NCI-H2107 (cell line): ENCODE measurements around the gene NECAB2.

Source experiments
- DNase-seq: peaks from one replicate; lab custom pipeline; 2025; lab: John Stamatoyannopoulos, UW

NECAB2 gene

DNA sequence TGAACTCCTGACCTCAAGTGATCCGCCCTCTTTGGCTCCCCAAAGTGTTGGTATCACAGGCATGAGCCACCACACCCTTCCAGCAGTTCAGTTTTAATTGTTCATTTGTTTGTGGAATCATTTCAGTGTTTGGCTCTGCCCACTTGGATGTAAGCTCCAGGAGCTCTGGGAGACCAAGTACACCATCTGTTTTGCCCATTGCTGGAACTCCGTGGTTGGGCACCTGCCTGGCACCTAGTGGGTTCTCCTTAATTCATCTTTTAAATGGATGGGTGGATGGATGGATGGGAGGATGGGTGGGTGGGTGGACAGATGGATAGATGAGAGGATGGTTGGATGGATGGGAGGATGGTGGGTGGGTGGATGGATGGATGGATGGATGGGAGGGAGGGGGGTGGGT, 953 bp upstream of the NECAB2 start:
- no peak for DNase-seq

- no peak for DNase-seq
These were observed 335 bp downstream of the NECAB2 start for GRCh38 chr16:83968306-83968851.

GRCh38 chr16:83968891-83969649, 1.0 kb downstream of the NECAB2 start:
- no peak for DNase-seq

GRCh38 chr16:83969771-83970429, 1.9 kb downstream of the NECAB2 start:
- no peak for DNase-seq

- DNase-seq, result no peak
These were observed 2.4 kb downstream of the NECAB2 start for GRCh38 chr16:83970430-83970815.

DNA sequence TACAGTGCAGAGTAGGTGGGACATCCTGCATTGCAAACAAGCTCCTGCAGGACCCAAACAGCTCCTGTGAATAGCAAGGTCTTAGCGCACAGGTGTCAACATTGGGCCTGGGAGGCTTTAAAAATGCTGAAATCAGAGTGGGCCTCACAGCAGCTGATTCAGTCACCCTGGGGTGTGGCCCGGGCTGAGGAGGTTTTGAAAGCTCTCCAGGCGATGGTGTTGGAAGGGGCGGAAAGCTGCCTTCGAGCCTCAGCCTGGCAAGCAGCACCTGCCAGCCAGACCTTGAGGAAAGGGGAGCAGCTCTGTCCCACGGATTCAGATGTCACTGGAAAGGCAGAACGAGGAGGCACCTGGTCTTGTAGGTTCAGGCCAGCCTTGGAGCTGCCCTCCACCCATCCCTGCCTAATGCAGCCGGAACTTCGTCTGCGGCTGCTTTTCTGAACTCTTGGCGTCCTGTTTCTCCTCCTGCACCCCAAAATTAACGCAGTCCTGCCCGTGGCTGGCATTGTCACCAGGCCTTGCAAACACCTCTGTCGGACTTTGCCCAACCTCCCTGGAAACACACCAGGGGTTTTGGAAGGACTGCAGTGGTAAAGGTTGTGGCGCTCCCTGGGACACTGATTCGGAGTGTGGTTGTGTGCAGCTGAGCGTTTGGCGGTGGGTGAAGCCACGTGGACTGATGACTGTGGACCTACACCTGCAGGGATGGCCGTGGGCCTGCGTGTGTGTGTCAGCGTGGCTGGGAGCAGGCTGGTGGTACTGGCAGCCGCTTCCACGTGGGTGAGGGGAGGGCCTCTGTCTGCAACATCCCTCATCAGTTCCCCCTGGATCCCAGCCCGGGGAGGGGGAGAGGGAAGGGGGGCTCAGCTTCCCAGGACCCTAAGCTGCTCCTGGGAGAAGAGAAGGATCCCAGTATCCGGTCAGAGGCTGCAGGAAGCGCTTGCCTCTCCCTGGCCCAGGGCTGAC, 3.4 kb downstream of the NECAB2 start:
- DNase-seq, result peak; percentile 22

DNA sequence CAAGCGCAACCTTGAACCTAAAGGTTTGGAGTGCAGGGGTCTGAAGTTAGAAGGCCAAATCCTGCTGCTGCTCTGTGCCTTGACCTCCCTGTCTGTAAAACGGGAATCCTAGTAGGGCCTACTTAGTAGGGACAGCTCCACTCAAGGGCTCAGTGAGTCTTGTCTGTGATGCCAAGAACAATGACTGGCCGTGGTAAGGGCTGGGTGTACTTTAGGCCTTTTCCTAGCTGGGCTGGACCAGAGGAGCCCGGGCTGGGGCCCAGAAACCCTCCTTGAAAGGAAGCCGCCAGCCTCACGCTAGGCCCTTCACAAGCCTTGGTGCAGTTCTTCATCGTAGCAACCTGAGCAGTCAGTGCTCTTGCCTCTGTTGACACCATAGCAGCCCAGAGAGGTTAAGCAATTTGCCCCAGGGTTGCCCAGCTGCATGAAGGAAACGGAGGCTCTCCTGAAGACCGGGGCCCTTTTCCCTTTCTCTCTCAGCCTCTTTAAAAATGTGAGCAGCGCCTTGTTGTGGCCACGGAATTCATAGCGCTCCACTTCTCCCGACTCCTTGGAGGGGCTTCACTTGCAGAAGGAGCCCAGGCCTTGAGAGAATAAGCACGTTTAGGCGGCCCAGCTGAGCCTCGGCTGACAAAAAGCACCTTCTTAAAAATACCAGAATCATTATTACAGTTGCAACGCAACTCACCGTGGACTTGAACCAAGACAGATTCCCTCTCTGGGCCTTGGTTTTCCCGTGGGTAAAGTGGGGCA, 4.4 kb downstream of the NECAB2 start:
- DNase-seq, result no peak

DNA sequence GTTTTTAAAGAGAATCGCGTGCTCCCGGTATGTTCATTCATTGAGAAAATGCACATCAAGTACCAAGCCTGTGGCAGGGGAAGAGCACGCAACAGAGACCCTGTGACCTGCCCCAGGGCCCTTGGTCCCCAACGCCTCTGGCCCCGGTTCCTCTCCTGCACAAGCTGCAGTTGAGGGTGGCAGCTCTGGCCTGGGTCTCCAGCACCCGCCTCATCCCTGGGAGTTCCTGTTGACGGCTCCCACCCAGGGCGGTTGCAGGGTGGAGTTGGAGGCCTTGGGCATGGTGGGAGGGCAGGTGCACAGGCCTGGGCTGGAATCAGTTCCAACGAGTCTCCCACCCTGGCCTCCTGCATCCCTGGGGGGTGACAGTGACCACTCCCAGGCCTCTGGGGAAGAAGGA, 5.0 kb downstream of the NECAB2 start:
- DNase-seq, result no peak

GRCh38 chr16:83973581-83974385, 5.7 kb downstream of the NECAB2 start:
- no peak for DNase-seq

- DNase-seq, result no peak
These were observed 6.4 kb downstream of the NECAB2 start for GRCh38 chr16:83974475-83974874.

GRCh38 chr16:83975590-83976260, 7.7 kb downstream of the NECAB2 start:
- no peak for DNase-seq

GRCh38 chr16:83977056-83977815, 9.2 kb downstream of the NECAB2 start:
- DNase-seq, result no peak

DNA sequence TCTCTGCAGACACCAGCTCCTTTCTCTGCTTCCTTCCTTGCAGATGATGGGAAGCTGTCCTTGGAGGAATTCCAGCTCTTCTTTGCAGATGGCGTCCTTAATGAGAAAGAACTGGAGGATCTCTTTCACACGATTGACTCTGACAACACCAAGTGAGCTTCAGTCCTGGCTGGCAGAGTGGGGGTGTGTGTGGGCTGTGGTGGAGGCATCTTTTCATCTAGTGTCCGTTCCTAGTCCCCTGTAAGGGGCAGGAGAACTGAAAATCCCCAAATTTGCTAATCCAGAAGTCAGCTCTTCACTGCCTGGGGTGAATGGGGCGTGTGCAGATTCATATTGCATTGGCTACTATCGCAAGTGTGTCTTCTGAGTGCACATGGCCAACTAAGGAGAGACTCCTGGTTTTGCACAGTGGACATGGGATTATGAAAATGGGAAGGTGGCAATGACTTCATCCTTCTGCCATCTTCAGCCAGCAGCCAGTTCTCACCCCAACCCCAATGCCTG, 10.4 kb downstream of the NECAB2 start:
- DNase-seq, result no peak

DNA sequence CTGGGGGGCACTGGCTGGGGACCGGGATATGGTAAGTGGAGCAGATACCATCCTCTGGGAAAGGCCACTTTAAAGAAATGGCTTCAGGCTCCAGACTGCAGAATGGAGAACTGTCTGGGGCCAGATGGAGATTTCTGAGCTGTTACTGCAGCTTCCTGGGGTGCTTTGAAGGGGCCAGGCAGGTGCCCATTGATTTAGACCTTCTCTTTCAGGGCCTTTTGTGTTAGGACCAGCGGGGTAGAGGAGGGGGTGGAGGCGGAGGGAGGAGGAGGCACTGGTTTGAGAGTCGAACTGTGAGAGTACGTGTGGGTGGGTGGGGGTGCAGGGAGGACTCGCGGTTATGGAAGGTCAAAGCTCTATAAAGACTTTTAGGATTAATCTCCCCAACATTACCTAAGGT, 11.4 kb downstream of the NECAB2 start:
- DNase-seq, result no peak

DNA sequence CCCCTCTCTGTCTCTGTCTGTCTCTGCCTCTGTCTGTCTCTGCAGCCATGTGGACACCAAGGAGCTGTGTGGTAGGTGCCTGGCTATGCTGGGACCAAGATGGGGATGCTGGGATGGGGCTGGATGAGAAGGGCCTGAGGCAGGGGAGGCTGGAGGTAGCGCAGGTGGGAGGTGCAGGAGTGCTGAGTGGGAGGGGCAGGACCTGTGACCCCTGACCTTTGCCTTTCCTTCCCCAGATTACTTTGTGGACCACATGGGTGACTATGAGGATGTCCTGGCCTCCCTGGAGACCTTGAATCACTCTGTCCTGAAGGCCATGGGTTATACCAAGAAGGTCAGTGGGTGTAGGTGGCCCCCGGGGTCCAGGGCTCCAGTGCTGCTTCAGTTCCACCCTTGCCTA, 12.8 kb downstream of the NECAB2 start:
- DNase-seq, result no peak

- no peak for DNase-seq
These were observed 13.8 kb downstream of the NECAB2 start for GRCh38 chr16:83981799-83982198.

DNA sequence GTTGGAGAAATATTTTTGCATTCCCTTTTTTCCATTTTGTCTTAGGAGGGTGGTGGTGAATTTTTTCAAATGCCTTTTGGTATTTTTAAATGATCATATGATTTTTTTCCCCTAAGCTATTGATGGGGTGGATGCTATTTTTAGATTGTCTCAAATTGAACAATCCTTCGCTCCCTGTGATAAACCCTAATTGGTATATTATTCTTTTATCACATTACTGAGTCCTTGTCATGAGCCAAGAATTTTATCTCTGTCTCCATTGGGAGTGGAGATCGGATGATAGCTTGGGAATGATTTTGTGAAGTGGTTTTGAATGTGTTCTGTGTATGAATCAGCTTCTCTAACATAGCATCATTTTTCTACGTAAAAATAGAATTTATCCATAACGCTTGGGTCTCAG, 15.4 kb downstream of the NECAB2 start:
- no peak for DNase-seq

- DNase-seq, result peak; percentile 13
These were observed 21.3 kb downstream of the NECAB2 start for GRCh38 chr16:83989300-83989699.

DNA sequence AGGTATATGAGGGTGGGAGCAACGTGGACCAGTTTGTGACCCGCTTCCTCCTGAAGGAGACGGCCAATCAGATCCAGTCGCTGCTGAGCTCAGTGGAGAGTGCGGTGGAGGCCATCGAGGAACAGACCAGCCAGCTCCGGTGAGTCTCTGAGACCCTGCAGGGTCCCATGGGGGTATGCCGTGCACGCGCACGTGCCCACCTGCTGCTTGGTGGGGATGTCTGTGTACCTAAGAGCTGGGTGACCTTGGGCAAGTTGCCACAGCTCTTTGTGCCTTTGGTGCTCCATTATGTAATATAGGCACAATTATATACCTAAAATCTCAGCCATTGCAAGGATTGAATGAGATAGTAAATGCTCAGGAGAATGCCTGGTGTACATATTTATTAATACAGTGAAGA, 22.4 kb downstream of the NECAB2 start:
- DNase-seq, result no peak
